ENCODE measurements around the gene ARPC1A.
"Not testable (repeated sequence)": the region's sequence is repeated elsewhere in the genome, so short reads cannot be mapped to it uniquely, and the experiment has no call there.

Gene ARPC1A

GRCh38 chr7:99372275-99373090 is 46.8 kb downstream of the ARPC1A start:
- FAIRE-seq: no peak

- no peak for FAIRE-seq
These were observed 47.7 kb downstream of the ARPC1A start for GRCh38 chr7:99373091-99374066.

- no peak for FAIRE-seq
These were observed 48.7 kb downstream of the ARPC1A start, which contains the start of gene ARPC1B for GRCh38 chr7:99374111-99375064. Gene ARPC1B (plus strand): TSS chr7:99374730. CDS start chr7:99385715, 10,985 bp downstream.

- no peak for FAIRE-seq
These were observed 49.5 kb downstream of the ARPC1A start for GRCh38 chr7:99375070-99375807.

GRCh38 chr7:99379043-99379577 is 53.4 kb downstream of the ARPC1A start:
- no peak for FAIRE-seq

GRCh38 chr7:99379693-99380031 is 54.0 kb downstream of the ARPC1A start:
- FAIRE-seq: not testable (repeated sequence)

- no peak for FAIRE-seq
These were observed 54.5 kb downstream of the ARPC1A start for GRCh38 chr7:99380032-99380822.

GRCh38 chr7:99380823-99381663 is 55.3 kb downstream of the ARPC1A start:
- no peak for FAIRE-seq

GRCh38 chr7:99381664-99382075 is 56.0 kb downstream of the ARPC1A start:
- FAIRE-seq: no peak

GRCh38 chr7:99383203-99383602 is 57.5 kb downstream of the ARPC1A start:
- no peak for FAIRE-seq

- FAIRE-seq: no peak
These were observed 58.2 kb downstream of the ARPC1A start for GRCh38 chr7:99383791-99384370.

GRCh38 chr7:99384523-99384922 is 58.8 kb downstream of the ARPC1A start:
- no peak for FAIRE-seq

- FAIRE-seq: no peak
These were observed 59.9 kb downstream of the ARPC1A start for GRCh38 chr7:99385564-99385963.

- FAIRE-seq: no peak
These were observed 61.0 kb downstream of the ARPC1A start for GRCh38 chr7:99386584-99387238.

GRCh38 chr7:99387239-99387635 is 61.5 kb downstream of the ARPC1A start:
- not testable (repeated sequence) for FAIRE-seq

- no peak for FAIRE-seq
These were observed 62.2 kb downstream of the ARPC1A start for GRCh38 chr7:99387912-99388311.

GRCh38 chr7:99389772-99390171 is 64.1 kb downstream of the ARPC1A start:
- FAIRE-seq: no peak

GRCh38 chr7:99390941-99391602 is 65.4 kb downstream of the ARPC1A start:
- FAIRE-seq: no peak
